Upper lobe of left lung (tissue), 6 donors: ENCODE data around the gene SNX1. TPM values are rescaled to one million over a fixed set of nuclear protein-coding genes. Genes with fewer than 3 reads are reported as not detected.
A peak's percentile ranks its signal among the peaks of the same experiment; 100 is the strongest.

Source experiments
- ATAC-seq, 2 donors: fragments of 200-7000 bp; cut with Tn5 transposase; one replicate each; pipeline ENCODE4 v1.9.1; 2022; ENCODE audit warnings: mild to moderate bottlenecking in 2 of 2, moderate library complexity in 2 of 2; ENCODE audit not compliant: low FRiP score in 2 of 2
- DNase-seq, 2 donors: peaks; one replicate each; pipeline ENCODE4 v3.0.0-alpha.2; 2019 to 2020
- H3K27ac ChIP-seq, 4 donors: fragments of 200-600 bp; sonication (generic); one replicate each; pipeline ENCODE4 v1.5.1; 2016 to 2019
- H3K27me3 ChIP-seq, 4 donors: fragments of 200-600 bp; sonication (generic); one replicate each; pipeline ENCODE4 v1.5.1; 2017 to 2019
- H3K36me3 ChIP-seq, 4 donors: fragments of 200-600 bp; sonication (generic); one replicate each; pipeline ENCODE4 v1.5.1; 2016 to 2019
- H3K4me1 ChIP-seq, 4 donors: fragments of 200-600 bp; sonication (generic); one replicate each; pipeline ENCODE4 v1.5.1; 2018 to 2019
- H3K4me3 ChIP-seq, 4 donors: fragments of 200-600 bp; sonication (generic); one replicate each; pipeline ENCODE4 v1.5.1; 2017 to 2019; ENCODE audit warnings: mild to moderate bottlenecking in 2 of 4, moderate library complexity in 1 of 4
- H3K9me3 ChIP-seq, 4 donors: fragments of 200-600 bp; sonication (generic); one replicate each; pipeline ENCODE4 v1.5.1; 2018 to 2019
- EP300 ChIP-seq, 4 donors: sonication (generic); formaldehyde crosslinking; IDR thresholded peaks; one replicate each; pipeline ENCODE4 v1.5.1; 2017; ENCODE audit warnings: antibody characterized with exemption in 4 of 4, control low read depth in 2 of 4
- POLR2A ChIP-seq, 4 donors: fragments of 450-650 bp; IDR thresholded peaks; one replicate each; pipeline ENCODE4 v1.5.1; 2016 to 2017; ENCODE audit warnings: antibody characterized with exemption in 4 of 4, mild to moderate bottlenecking in 2 of 4
- POLR2AphosphoS5 ChIP-seq, 2 donors: sonication (generic); formaldehyde crosslinking; IDR thresholded peaks; one replicate each; pipeline ENCODE4 v1.5.1; 2017; ENCODE audit warnings: antibody characterized with exemption in 2 of 2
- WGBS, 2 donors: methylation state at CpG; one replicate each; pipeline ENCODE4 v1.1.5; 2017 to 2018; 5-methylcytosine and 5-hydroxymethylcytosine counted together
- total RNA-seq, 6 donors: library from RNA; depleted of rRNA in 4 of 6; stranded (reverse); fragments of >200 nt in 4 of 6; gene quantifications; one replicate each; pipeline versions ENCODE4 v1.1.0 to v1.2.1, GENCODE V29; 2016 to 2021
- TF ChIP-seq, protein P1 (sequence below), 6 experiments: fragments of 450-650 bp in 4 of 6; fragments of 200-600 bp in 2 of 6; sonication (generic) in 2 of 6; IDR thresholded peaks; one replicate each; pipeline ENCODE4 v1.5.1; 2016 to 2019; ENCODE audit warnings: antibody characterized with exemption in 6 of 6
- donor health status: DM: no; HTN: no; CAD: no; lungs with moderate emphysema.
- donor health status: DM: no; HTN: yes; CAD: no; lungs with severe emphysema.

The SNX1 gene
- total RNA-seq, 6 donors from 2014 or later = 103 to 234 (median 154) TPM

- Histone ChIP-seq H3K36me3 (peaks cover 0 to 27% (median 8%) of the 10 kb centered on the region in 4 donors), H3K27ac (no peak overlapping the region), H3K4me1 (peaks cover 28 to 39% (median 35%) of the 10 kb centered on the region in 4 donors), H3K4me3 (no peak overlapping the region), H3K9me3 (no peaks in the 10 kb centered on the region), H3K27me3 (peaks cover 0 to 19% (median 10%) of the 10 kb centered on the region in 4 donors)
- no peak for TF ChIP-seq EP300 (IDR thresholded peaks at IDR 0.05)
- TF ChIP-seq, protein P1, sequence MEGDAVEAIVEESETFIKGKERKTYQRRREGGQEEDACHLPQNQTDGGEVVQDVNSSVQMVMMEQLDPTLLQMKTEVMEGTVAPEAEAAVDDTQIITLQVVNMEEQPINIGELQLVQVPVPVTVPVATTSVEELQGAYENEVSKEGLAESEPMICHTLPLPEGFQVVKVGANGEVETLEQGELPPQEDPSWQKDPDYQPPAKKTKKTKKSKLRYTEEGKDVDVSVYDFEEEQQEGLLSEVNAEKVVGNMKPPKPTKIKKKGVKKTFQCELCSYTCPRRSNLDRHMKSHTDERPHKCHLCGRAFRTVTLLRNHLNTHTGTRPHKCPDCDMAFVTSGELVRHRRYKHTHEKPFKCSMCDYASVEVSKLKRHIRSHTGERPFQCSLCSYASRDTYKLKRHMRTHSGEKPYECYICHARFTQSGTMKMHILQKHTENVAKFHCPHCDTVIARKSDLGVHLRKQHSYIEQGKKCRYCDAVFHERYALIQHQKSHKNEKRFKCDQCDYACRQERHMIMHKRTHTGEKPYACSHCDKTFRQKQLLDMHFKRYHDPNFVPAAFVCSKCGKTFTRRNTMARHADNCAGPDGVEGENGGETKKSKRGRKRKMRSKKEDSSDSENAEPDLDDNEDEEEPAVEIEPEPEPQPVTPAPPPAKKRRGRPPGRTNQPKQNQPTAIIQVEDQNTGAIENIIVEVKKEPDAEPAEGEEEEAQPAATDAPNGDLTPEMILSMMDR (IDR thresholded peaks at IDR 0.05) = peak in 1 of 6 experiments; percentile 4
- ATAC-seq (no peak), DNase-seq (no peak)
Measured at GRCh38 chr15:64149424-64149823, 53.6 kb downstream of the SNX1 start.

DNA sequence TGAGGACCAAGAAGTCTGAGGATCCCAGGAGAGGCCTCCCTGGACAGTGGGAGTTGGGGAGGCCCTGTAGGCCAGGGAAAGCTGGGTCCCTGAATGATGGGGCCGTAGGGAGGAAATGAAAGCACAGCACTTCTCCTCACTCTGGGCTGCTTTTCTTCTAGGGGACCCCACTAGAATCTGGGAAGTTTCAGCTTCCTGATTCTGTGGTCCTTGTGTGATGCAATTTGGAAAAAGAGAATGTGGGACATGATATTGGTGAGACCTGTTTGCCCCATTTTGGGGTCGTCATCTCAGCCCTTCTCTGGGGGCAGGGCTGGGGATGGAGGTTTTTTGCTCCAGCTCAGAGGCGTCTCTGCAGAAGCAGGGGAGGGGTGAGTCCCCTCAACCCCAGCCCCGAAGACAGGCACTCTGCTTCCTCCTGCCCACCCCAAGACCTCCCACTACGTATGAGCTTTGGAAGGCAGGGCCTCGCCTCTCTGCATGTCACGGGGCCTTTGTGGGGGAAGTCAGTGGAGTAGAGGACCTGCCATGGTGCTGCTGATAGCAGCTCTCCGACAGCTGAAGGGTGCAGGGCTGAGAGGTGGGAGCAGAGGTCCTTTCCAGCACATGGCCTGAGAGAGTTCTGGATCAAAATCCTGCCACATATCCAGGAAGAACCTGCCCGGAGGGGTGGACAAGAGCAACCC, 54.3 kb downstream of the SNX1 start:
- no peak for TF ChIP-seq POLR2AphosphoS5 (IDR thresholded peaks at IDR 0.05)
- TF ChIP-seq EP300 (IDR thresholded peaks at IDR 0.05) = no peak
- TF ChIP-seq POLR2A (IDR thresholded peaks at IDR 0.05) = no peak
- TF ChIP-seq, protein P1 (IDR thresholded peaks at IDR 0.05) = no peak
- peaks cover under 1 to 27% (median 7%) of the 10 kb centered on the region in 4 donors for H3K36me3 ChIP-seq
- peaks cover 0 to 19% (median 10%) of the 10 kb centered on the region in 4 donors for H3K27me3 ChIP-seq
- H3K4me1 ChIP-seq = peaks cover 28 to 39% (median 35%) of the 10 kb centered on the region in 4 donors
- 54 to 60% methylated on average over 7 to 9 of the region's 9 CpGs for WGBS, 2 donors
- H3K4me3 ChIP-seq = no peak overlapping the region
- H3K9me3 ChIP-seq = no peaks in the 10 kb centered on the region
- DNase-seq (no peak), ATAC-seq (no peak)
- H3K27ac ChIP-seq = no peak overlapping the region

- H3K4me1 ChIP-seq = peaks cover 28 to 39% (median 35%) of the 10 kb centered on the region in 4 donors
- ATAC-seq (peak in 1 of 2 donors; percentile 20), DNase-seq (peak in 1 of 2 donors; percentile 91)
- H3K27ac ChIP-seq = peak within 1 kb of the TSS in 3 of 4 donors; percentile 32 to 53 (median 47)
- no peaks in the 10 kb centered on the region for H3K9me3 ChIP-seq
- peak within 1 kb of the TSS; percentile 28 to 68 (median 54) for H3K4me3 ChIP-seq
- TF ChIP-seq POLR2AphosphoS5 (IDR thresholded peaks at IDR 0.05) (no peak), EP300 (IDR thresholded peaks at IDR 0.05) (no peak)
- peaks cover 0 to 19% (median 10%) of the 10 kb centered on the region in 4 donors for H3K27me3 ChIP-seq
- peaks cover 17 to 32% (median 21%) of the 10 kb centered on the region in 4 donors for H3K36me3 ChIP-seq
- WGBS, 2 donors = 4 to 5% methylated on average over 10 to 19 of the region's 83 CpGs
Measured at GRCh38 chr15:64151727-64152506, 56.1 kb downstream of the SNX1 start, which contains the start of gene SNX22. TSS of gene SNX22 (plus strand) at chr15:64151731. CDS start at chr15:64151776, 45 bp downstream.

DNA sequence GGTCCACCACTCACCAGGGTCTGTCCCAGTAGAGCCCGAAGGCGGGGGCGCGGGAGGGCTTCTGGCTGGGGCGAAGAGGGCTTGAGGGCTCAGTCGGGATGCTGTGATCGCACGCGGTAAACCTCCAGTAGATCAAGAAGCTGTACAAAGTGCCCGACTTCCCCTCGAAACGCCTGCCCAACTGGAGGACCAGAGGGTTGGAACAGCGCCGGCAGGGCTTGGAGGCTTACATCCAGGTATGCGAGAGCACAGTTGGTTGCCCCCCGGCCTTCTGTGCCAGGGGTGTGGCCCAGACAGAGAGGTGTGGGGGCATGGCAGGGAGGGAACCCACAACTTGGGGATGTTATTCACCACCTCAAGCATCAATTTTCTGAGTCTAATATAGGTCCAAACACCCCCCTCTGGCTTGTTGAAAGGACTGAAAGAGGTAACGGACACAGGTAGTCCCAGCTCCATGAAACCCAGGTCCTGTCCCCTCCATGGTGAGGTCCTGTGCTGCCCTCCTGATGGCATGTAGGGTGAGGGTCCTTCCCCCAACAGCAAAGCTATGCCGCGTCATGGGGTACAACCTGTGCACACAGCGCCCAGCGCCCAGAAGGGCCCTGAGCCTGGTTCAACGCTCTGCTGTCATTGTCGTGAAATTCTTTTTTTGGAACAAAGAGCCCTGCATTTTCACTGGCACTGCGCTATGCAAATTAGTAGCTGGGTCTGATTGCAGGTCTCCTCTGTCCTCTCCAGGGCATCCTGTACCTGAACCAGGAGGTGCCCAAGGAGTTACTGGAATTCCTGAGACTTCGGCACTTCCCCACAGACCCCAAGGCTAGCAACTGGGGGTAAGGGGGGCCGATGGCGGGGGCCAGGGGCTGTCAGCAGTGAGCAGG, 57.0 kb downstream of the SNX1 start:
- ATAC-seq (peak; percentile 3 to 6), DNase-seq (peak in 1 of 2 donors; percentile 56)
- peak overlapping the region in 3 of 4 donors; percentile 54 to 68 (median 55) for H3K4me3 ChIP-seq
- peaks cover 21 to 40% (median 30%) of the 10 kb centered on the region in 4 donors for H3K36me3 ChIP-seq
- 27 to 58% methylated on average over 9 to 25 of the region's 27 CpGs for WGBS, 2 donors
- peaks cover 0 to 19% (median 10%) of the 10 kb centered on the region in 4 donors for H3K27me3 ChIP-seq
- TF ChIP-seq, protein P1 (IDR thresholded peaks at IDR 0.05) = no peak
- TF ChIP-seq POLR2A (IDR thresholded peaks at IDR 0.05) (no peak), EP300 (IDR thresholded peaks at IDR 0.05) (no peak), POLR2AphosphoS5 (IDR thresholded peaks at IDR 0.05) (no peak)
- H3K9me3 ChIP-seq = no peaks in the 10 kb centered on the region
- H3K4me1 ChIP-seq = peaks cover 28 to 39% (median 35%) of the 10 kb centered on the region in 4 donors
- H3K27ac ChIP-seq = peak overlapping the region in 2 of 4 donors; percentile 47 to 53
